SK-N-SH treated with all-trans-retinoic acid at 6 μM for 48 hours (cell line): ENCODE results near the gene CCP110.

ENCODE experiments used
- OSR1 ChIP-seq: fragments of 250-450 bp; sonication (Bioruptor Pico); IDR thresholded peaks from 2 replicates; pipeline ENCODE4 v1.8.0; 2022; ENCODE audit warnings: moderate library complexity, mild to moderate bottlenecking, inconsistent platforms
- PATZ1 ChIP-seq: fragments of 250-450 bp; sonication (Bioruptor Pico); IDR thresholded peaks from 2 replicates; pipeline ENCODE4 v1.8.0; 2020; ENCODE audit warnings: mild to moderate bottlenecking, moderate library complexity, borderline replicate concordance
- POU6F1 ChIP-seq: fragments of 250-450 bp; sonication (Bioruptor Pico); IDR thresholded peaks from 2 replicates; pipeline ENCODE4 v1.8.0; 2021; ENCODE audit warnings: low read depth, mild to moderate bottlenecking, moderate library complexity, borderline replicate concordance
- PPARA ChIP-seq: fragments of 250-450 bp; sonication (Bioruptor Pico); IDR thresholded peaks from 2 replicates; pipeline ENCODE4 v1.5.0; 2020; ENCODE audit warnings: mild to moderate bottlenecking, borderline replicate concordance
- SNAI2 ChIP-seq: fragments of 250-450 bp; sonication (Bioruptor Pico); IDR thresholded peaks from 2 replicates; pipeline ENCODE4 v1.5.0; 2020; ENCODE audit warnings: mild to moderate bottlenecking, moderate library complexity
- TCF4 ChIP-seq: fragments of 250-450 bp; sonication (Bioruptor Pico); IDR thresholded peaks from 2 replicates; pipeline ENCODE4 v1.8.0; 2021; ENCODE audit warnings: mild to moderate bottlenecking, moderate library complexity, borderline replicate concordance
- TOX ChIP-seq: fragments of 250-450 bp; sonication (Bioruptor Pico); IDR thresholded peaks from 2 replicates; pipeline ENCODE4 v1.8.0; 2021; ENCODE audit warnings: mild to moderate bottlenecking, moderate library complexity, borderline replicate concordance
- TSHZ2 ChIP-seq: fragments of 250-450 bp; sonication (Bioruptor Pico); IDR thresholded peaks from 2 replicates; pipeline ENCODE4 v1.5.0; 2020; ENCODE audit warnings: mild to moderate bottlenecking, moderate library complexity
- ZFP3 ChIP-seq: fragments of 250-450 bp; sonication (Bioruptor Pico); IDR thresholded peaks from 2 replicates; pipeline ENCODE4 v1.5.0; 2020; ENCODE audit warnings: mild to moderate bottlenecking, moderate library complexity

- TF ChIP-seq PATZ1 (CRISPR knock-in tag) (no peak), ZFP3 (CRISPR knock-in tag) (no peak), TOX (CRISPR knock-in tag) (no peak), POU6F1 (no peak), SNAI2 (no peak), OSR1 (CRISPR knock-in tag) (no peak), TSHZ2 (no peak), PPARA (CRISPR knock-in tag) (no peak), TCF4 (no peak)
Measured at GRCh38 chr16:19486051-19486450, 37.7 kb upstream of the CCP110 start.
